ENCODE measurements around the gene MAN2B2.

The MAN2B2 gene

DNA sequence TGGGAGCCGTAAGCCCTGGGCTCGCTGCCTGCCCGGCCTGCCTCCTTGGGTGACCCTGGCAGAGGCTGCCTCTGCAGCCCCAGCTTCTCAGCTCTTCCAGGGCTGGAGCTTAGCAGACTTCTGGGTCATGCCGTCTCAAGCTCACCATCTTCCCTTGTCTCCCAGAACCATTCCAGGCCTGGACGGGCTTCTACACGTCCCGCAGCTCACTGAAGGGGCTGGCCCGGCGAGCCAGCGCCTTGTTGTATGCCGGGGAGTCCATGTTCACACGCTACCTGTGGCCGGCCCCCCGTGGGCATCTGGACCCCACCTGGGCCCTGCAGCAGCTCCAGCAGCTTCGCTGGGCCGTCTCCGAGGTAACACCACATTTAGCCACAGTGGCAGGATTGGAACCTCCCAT, 22.0 kb downstream of the MAN2B2 start:
- no peak overlapping the region for H3K9ac ChIP-seq (ENCODE audit: low read depth, low read length, poor library complexity)
- no peak overlapping the region for H3K4me3 ChIP-seq (ENCODE audit: low read length in 2 of 2)
- H2AK5ac ChIP-seq (ENCODE audit: low read depth, low read length), result no peak overlapping the region
- H3K79me1 ChIP-seq (ENCODE audit: low read depth, low read length), result no peaks in the 10 kb centered on the region
- no peak overlapping the region for H3K4me2 ChIP-seq (ENCODE audit: insufficient read depth, low read length, poor library complexity, severe bottlenecking)
- peak overlapping the region; percentile 28 for H3K18ac ChIP-seq (ENCODE audit: low read length)
- H2BK120ac ChIP-seq (ENCODE audit: low read depth, low read length), result no peak overlapping the region
- no peak overlapping the region for H3K4ac ChIP-seq (ENCODE audit: low read length)
- no peaks in the 10 kb centered on the region for H3K9me3 ChIP-seq (replicated peaks in 1 of 2; ENCODE audit: control insufficient read depth in 2 of 2, insufficient read depth in 1 of 2, low read depth in 1 of 2, low read length in 2 of 2)
- no peak overlapping the region for H4K8ac ChIP-seq (ENCODE audit: low read depth, low read length)
- no peak for DNase-seq (ENCODE audit: low spot score)
- H3K27me3 ChIP-seq (ENCODE audit: control insufficient read depth in 3 of 3, insufficient read depth in 3 of 3, low read depth in 1 of 3, low read length in 3 of 3), result no peaks in the 10 kb centered on the region
- no peak overlapping the region for H3K14ac ChIP-seq (ENCODE audit: low read length)
- H3K23ac ChIP-seq (ENCODE audit: low read depth, low read length, poor library complexity), result no peak overlapping the region
- WGBS, 2 donors (ENCODE audit: extremely low coverage in 2 of 2, insufficient read length in 2 of 2, insufficient replicate concordance in 1 of 2), result no CpG with 5 or more reads among the region's 17 CpGs
- peak overlapping the region; percentile 58 for H2BK12ac ChIP-seq (ENCODE audit: low read length)
- no peak overlapping the region for H3K27ac ChIP-seq (replicated peaks; ENCODE audit: low read length)
- H3K4me1 ChIP-seq (ENCODE audit: control insufficient read depth in 2 of 2, insufficient read depth in 1 of 2, low read depth in 1 of 2, low read length in 2 of 2), result no peaks in the 10 kb centered on the region
- H3K36me3 ChIP-seq (replicated peaks in 1 of 2; ENCODE audit: control insufficient read depth in 2 of 2, insufficient read depth in 2 of 2, low read length in 2 of 2), result peaks cover 0 to 3% of the 10 kb centered on the region in 2 donors
- H2AFZ ChIP-seq (ENCODE audit: low read length), result no peak overlapping the region
- H4K91ac ChIP-seq (ENCODE audit: low read depth, low read length, poor library complexity), result peak overlapping the region; percentile 64
- H2BK5ac ChIP-seq (ENCODE audit: low read length), result no peak overlapping the region
- H2BK15ac ChIP-seq (ENCODE audit: low read length), result no peak overlapping the region

DNA sequence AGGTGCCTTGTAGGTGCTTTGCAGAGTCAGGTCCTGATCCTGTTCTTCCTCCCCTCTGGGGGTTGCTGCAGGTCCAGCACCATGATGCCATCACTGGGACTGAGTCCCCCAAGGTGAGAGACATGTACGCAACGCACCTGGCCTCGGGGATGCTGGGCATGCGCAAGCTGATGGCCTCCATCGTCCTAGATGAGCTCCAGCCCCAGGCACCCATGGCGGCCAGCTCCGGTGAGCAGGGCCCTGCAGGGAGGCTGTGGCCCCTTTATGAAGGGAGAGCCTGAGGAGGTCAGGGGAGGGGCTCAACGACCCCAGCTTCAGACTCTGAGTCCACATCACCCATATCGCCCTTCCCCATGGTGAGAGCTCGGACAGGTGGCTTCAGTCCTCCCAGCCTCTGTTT, 23.1 kb downstream of the MAN2B2 start:
- peak overlapping the region; percentile 19 for H3K4me2 ChIP-seq (ENCODE audit: insufficient read depth, low read length, poor library complexity, severe bottlenecking)
- H4K91ac ChIP-seq (ENCODE audit: low read depth, low read length, poor library complexity), result no peak overlapping the region
- H2BK15ac ChIP-seq (ENCODE audit: low read length), result no peak overlapping the region
- H3K9me3 ChIP-seq (replicated peaks in 1 of 2; ENCODE audit: control insufficient read depth in 2 of 2, insufficient read depth in 1 of 2, low read depth in 1 of 2, low read length in 2 of 2), result no peaks in the 10 kb centered on the region
- H3K4me3 ChIP-seq (ENCODE audit: low read length in 2 of 2), result no peak overlapping the region
- H2BK5ac ChIP-seq (ENCODE audit: low read length), result no peak overlapping the region
- no peak for DNase-seq (ENCODE audit: low spot score)
- H2BK12ac ChIP-seq (ENCODE audit: low read length), result no peak overlapping the region
- H3K23ac ChIP-seq (ENCODE audit: low read depth, low read length, poor library complexity), result peak overlapping the region; percentile 71
- H3K4ac ChIP-seq (ENCODE audit: low read length), result no peak overlapping the region
- peak overlapping the region; percentile 37 for H3K18ac ChIP-seq (ENCODE audit: low read length)
- no peak overlapping the region for H4K8ac ChIP-seq (ENCODE audit: low read depth, low read length)
- peak overlapping the region; percentile 25 for H2AK5ac ChIP-seq (ENCODE audit: low read depth, low read length)
- H3K4me1 ChIP-seq (ENCODE audit: control insufficient read depth in 2 of 2, insufficient read depth in 1 of 2, low read depth in 1 of 2, low read length in 2 of 2), result no peaks in the 10 kb centered on the region
- no peak overlapping the region for H3K27ac ChIP-seq (replicated peaks; ENCODE audit: low read length)
- H2AFZ ChIP-seq (ENCODE audit: low read length), result no peak overlapping the region
- no peaks in the 10 kb centered on the region for H3K79me1 ChIP-seq (ENCODE audit: low read depth, low read length)
- H2BK120ac ChIP-seq (ENCODE audit: low read depth, low read length), result no peak overlapping the region
- no peaks in the 10 kb centered on the region for H3K27me3 ChIP-seq (ENCODE audit: control insufficient read depth in 3 of 3, insufficient read depth in 3 of 3, low read depth in 1 of 3, low read length in 3 of 3)
- peak overlapping the region; percentile 25 for H3K14ac ChIP-seq (ENCODE audit: low read length)
- H3K9ac ChIP-seq (ENCODE audit: low read depth, low read length, poor library complexity), result peak overlapping the region; percentile 30
- H3K36me3 ChIP-seq (replicated peaks in 1 of 2; ENCODE audit: control insufficient read depth in 2 of 2, insufficient read depth in 2 of 2, low read length in 2 of 2), result peaks cover 0 to 3% of the 10 kb centered on the region in 2 donors
- no CpG with 5 or more reads among the region's 10 CpGs for WGBS, 2 donors (ENCODE audit: extremely low coverage in 2 of 2, insufficient read length in 2 of 2, insufficient replicate concordance in 1 of 2)

GRCh38 chr4:6598641-6599040, 23.7 kb downstream of the MAN2B2 start:
- Histone ChIP-seq H3K14ac (ENCODE audit: low read length) (no peak overlapping the region), H3K27ac (replicated peaks; ENCODE audit: low read length) (no peak overlapping the region), H3K79me1 (ENCODE audit: low read depth, low read length) (no peaks in the 10 kb centered on the region), H2BK12ac (ENCODE audit: low read length) (no peak overlapping the region), H3K9ac (ENCODE audit: low read depth, low read length, poor library complexity) (no peak overlapping the region), H3K23ac (ENCODE audit: low read depth, low read length, poor library complexity) (no peak overlapping the region), H3K27me3 (ENCODE audit: control insufficient read depth in 3 of 3, insufficient read depth in 3 of 3, low read depth in 1 of 3, low read length in 3 of 3) (no peaks in the 10 kb centered on the region), H3K36me3 (replicated peaks in 1 of 2; ENCODE audit: control insufficient read depth in 2 of 2, insufficient read depth in 2 of 2, low read length in 2 of 2) (peaks cover 0 to 3% of the 10 kb centered on the region in 2 donors), H3K18ac (ENCODE audit: low read length) (no peak overlapping the region), H4K8ac (ENCODE audit: low read depth, low read length) (no peak overlapping the region), H2AK5ac (ENCODE audit: low read depth, low read length) (no peak overlapping the region), H3K4me1 (ENCODE audit: control insufficient read depth in 2 of 2, insufficient read depth in 1 of 2, low read depth in 1 of 2, low read length in 2 of 2) (no peaks in the 10 kb centered on the region), H3K4ac (ENCODE audit: low read length) (no peak overlapping the region), H2AFZ (ENCODE audit: low read length) (no peak overlapping the region), H3K9me3 (replicated peaks in 1 of 2; ENCODE audit: control insufficient read depth in 2 of 2, insufficient read depth in 1 of 2, low read depth in 1 of 2, low read length in 2 of 2) (no peaks in the 10 kb centered on the region), H2BK5ac (ENCODE audit: low read length) (no peak overlapping the region), H3K4me2 (ENCODE audit: insufficient read depth, low read length, poor library complexity, severe bottlenecking) (no peak overlapping the region), H3K4me3 (ENCODE audit: low read length in 2 of 2) (no peak overlapping the region), H2BK120ac (ENCODE audit: low read depth, low read length) (no peak overlapping the region), H4K91ac (ENCODE audit: low read depth, low read length, poor library complexity) (no peak overlapping the region), H2BK15ac (ENCODE audit: low read length) (no peak overlapping the region)
- no peak for DNase-seq (ENCODE audit: low spot score)
- WGBS, 2 donors (ENCODE audit: extremely low coverage in 2 of 2, insufficient read length in 2 of 2, insufficient replicate concordance in 1 of 2), result no CpG with 5 or more reads among the region's 13 CpGs

GRCh38 chr4:6601661-6602250, 26.8 kb downstream of the MAN2B2 start:
- H3K4me2 ChIP-seq (ENCODE audit: insufficient read depth, low read length, poor library complexity, severe bottlenecking), result no peak overlapping the region
- H3K79me1 ChIP-seq (ENCODE audit: low read depth, low read length), result no peaks in the 10 kb centered on the region
- peaks cover 5 to 12% of the 10 kb centered on the region in 2 donors for H3K36me3 ChIP-seq (replicated peaks in 1 of 2; ENCODE audit: control insufficient read depth in 2 of 2, insufficient read depth in 2 of 2, low read length in 2 of 2)
- no peak overlapping the region for H2AK5ac ChIP-seq (ENCODE audit: low read depth, low read length)
- no peak overlapping the region for H3K9ac ChIP-seq (ENCODE audit: low read depth, low read length, poor library complexity)
- DNase-seq (ENCODE audit: low spot score), result no peak
- H3K4ac ChIP-seq (ENCODE audit: low read length), result no peak overlapping the region
- no CpG with 5 or more reads among the region's 10 CpGs for WGBS, 2 donors (ENCODE audit: extremely low coverage in 2 of 2, insufficient read length in 2 of 2, insufficient replicate concordance in 1 of 2)
- no peak overlapping the region for H2AFZ ChIP-seq (ENCODE audit: low read length)
- H2BK5ac ChIP-seq (ENCODE audit: low read length), result no peak overlapping the region
- H3K18ac ChIP-seq (ENCODE audit: low read length), result no peak overlapping the region
- no peak overlapping the region for H2BK12ac ChIP-seq (ENCODE audit: low read length)
- no peaks in the 10 kb centered on the region for H3K27me3 ChIP-seq (ENCODE audit: control insufficient read depth in 3 of 3, insufficient read depth in 3 of 3, low read depth in 1 of 3, low read length in 3 of 3)
- no peak overlapping the region for H4K8ac ChIP-seq (ENCODE audit: low read depth, low read length)
- H3K9me3 ChIP-seq (replicated peaks in 1 of 2; ENCODE audit: control insufficient read depth in 2 of 2, insufficient read depth in 1 of 2, low read depth in 1 of 2, low read length in 2 of 2), result peaks cover 6 to 14% of the 10 kb centered on the region in 2 donors
- H4K91ac ChIP-seq (ENCODE audit: low read depth, low read length, poor library complexity), result no peak overlapping the region
- H3K14ac ChIP-seq (ENCODE audit: low read length), result no peak overlapping the region
- H2BK120ac ChIP-seq (ENCODE audit: low read depth, low read length), result no peak overlapping the region
- no peaks in the 10 kb centered on the region for H3K4me1 ChIP-seq (ENCODE audit: control insufficient read depth in 2 of 2, insufficient read depth in 1 of 2, low read depth in 1 of 2, low read length in 2 of 2)
- no peak overlapping the region for H3K27ac ChIP-seq (replicated peaks; ENCODE audit: low read length)
- H3K23ac ChIP-seq (ENCODE audit: low read depth, low read length, poor library complexity), result no peak overlapping the region
- H3K4me3 ChIP-seq (ENCODE audit: low read length in 2 of 2), result no peak overlapping the region
- H2BK15ac ChIP-seq (ENCODE audit: low read length), result no peak overlapping the region
